Activated naive CD4-positive, alpha-beta T cell treated with anti-CD3 and anti-CD28 coated beads, Interleukin-2, amount 50 U/mL, for 16 hours (primary cell): ENCODE results near the gene HSD11B1.
A peak's percentile ranks its signal among the peaks of the same experiment; 100 is the strongest.

Source experiments
- DNase-seq: peaks from one replicate; pipeline ENCODE4 v3.0.0-alpha.2; 2020

Gene HSD11B1

GRCh38 chr1:209756615-209757445 is 52.2 kb downstream of the HSD11B1 start:
- peak; percentile 32 for DNase-seq

DNA sequence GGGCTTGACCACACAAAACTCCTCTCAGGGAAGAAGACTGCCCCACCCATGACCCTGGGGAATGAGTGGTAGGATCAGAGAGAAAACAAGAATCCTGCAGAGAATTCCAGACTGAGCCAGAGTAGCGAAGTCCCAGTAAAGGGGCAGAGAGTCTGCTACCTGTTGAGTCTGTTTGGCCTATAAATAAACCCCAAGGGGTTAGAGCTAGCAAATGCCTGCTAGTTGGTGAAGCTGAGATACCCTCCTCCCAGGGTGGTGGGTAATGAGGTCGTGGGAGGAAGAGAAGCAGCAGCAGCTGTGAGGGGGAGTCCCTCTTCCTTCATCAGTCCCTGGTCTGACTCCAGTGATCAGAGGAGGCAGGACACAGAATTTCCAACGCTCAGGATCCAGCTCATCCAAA is 53.8 kb downstream of the HSD11B1 start:
- no peak for DNase-seq

- DNase-seq = no peak
Measured at GRCh38 chr1:209759829-209760359, 55.2 kb downstream of the HSD11B1 start.

GRCh38 chr1:209761011-209761635 is 56.5 kb downstream of the HSD11B1 start:
- DNase-seq = no peak

DNA sequence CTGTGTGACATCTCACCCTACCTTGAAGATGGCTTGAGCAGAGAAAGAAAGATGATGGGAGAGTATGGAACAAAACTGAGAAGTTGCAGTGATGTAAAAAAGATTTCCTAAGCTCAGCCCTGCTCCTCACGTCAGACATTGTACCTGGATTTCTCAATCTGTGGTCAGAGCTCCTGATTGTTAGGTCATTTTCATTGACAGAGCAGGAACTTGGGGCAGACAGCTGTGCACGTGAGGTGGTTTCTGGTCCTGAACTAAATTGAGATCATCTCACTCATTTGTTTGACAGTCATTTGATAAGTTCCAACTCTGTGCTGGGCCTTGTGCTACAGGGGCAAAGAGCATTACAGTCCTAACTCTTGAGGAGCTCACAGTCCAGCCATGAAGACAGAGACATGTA is 61.4 kb downstream of the HSD11B1 start:
- DNase-seq = no peak

GRCh38 chr1:209767096-209767495 is 62.5 kb downstream of the HSD11B1 start:
- no peak for DNase-seq

GRCh38 chr1:209767706-209768105 is 63.1 kb downstream of the HSD11B1 start:
- DNase-seq = no peak

DNA sequence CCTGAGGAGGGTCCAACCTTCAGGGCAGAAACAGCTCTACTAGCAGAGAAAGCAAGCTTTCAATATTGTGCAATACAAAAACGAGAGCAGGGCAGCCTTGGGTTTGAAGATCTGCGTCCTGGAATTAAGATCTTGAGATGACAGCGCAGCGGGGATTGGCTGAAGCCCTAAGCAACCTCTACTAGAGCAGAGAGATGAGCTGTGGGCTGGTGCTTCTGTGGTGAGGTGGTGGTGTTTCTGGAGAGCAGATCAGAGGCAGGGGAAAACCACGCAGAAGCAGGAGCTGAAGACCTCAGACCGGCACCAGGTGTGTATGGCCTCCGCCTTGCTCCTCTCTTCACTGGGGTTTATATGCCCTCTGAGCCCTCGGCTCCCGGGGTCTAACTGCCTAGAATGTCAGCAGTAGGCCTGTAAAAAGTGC is 63.7 kb downstream of the HSD11B1 start:
- peak; percentile 77 for DNase-seq

- peak; percentile 74 for DNase-seq
Measured at GRCh38 chr1:209769171-209769904, 64.7 kb downstream of the HSD11B1 start.

GRCh38 chr1:209769971-209770370 is 65.3 kb downstream of the HSD11B1 start:
- no peak for DNase-seq

DNA sequence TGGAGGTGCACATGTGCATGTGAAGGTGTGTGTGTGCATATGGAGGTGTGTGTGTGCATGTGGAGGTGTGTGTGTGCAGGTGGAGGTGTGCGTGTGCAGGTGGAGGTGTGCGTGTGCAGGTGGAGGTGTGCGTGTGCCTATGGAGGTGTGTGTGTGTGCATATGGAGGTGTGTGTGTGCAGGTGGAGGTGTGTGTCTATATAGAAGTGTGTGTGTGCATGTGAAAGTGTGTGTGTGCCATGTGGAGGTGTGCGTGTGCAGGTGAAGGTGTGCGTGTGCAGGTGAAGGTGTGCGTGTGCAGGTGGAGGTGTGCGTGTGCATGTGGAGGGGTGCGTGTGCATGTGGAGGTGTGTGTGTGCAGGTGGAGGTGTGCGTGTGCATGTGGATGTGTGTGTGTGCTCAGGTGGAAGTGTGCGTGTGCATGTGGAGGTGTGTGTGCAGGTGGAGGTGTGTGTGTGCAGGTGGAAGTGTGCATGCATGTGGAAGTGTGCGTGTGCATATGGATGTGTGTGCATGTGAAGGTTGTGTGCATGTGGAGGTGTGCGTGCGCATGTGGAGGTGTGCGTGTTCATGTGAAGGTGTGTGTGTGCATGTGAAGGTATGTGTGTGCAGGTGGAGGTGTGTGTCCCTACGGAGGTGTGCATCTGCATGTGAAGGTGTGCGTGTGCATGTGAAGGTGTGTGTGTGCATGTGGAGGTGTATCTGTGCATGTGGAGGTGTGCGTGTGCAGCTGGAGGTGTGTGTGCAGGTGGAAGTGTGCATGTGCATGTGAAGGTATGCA is 66.2 kb downstream of the HSD11B1 start:
- no peak for DNase-seq

DNA sequence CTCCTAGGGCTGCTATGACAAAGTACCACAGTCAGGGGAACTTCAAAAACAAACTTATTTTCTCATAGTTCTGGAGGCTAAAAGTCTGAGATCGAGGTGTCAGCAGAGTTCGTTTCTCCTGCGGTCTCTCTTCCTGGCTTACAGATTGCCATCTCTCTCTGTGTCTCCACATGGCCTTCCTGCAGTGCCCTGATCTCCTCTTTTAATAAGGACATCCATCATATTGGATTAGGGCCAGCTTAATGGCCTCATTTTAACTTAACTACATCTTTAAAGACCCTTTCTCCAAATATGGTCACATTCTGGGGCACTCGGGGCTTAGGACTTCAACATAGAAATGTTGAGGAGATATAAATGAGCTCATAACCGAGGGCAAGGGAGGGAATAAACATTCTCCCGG is 67.5 kb downstream of the HSD11B1 start:
- no peak for DNase-seq

GRCh38 chr1:209774592-209774991 is 69.9 kb downstream of the HSD11B1 start:
- no peak for DNase-seq

DNA sequence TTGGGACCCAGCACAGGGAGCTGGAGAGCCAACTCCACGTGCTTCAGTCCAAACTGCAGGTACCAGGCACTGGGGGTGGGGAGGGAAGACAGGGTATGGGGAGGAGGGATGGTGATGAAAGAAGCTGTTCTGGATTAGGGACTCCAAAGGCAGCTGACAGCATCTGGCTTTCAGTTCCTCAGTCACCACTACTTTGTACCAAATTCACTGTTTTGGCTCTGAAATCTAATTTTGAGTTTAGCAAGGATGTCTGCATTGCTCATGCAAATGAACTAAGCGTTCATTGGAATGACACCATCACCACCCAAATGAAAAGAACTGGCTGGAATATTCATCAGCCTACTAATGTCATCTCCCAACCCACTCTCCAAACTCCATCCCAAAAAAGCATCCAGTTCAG is 71.0 kb downstream of the HSD11B1 start:
- DNase-seq = no peak

DNA sequence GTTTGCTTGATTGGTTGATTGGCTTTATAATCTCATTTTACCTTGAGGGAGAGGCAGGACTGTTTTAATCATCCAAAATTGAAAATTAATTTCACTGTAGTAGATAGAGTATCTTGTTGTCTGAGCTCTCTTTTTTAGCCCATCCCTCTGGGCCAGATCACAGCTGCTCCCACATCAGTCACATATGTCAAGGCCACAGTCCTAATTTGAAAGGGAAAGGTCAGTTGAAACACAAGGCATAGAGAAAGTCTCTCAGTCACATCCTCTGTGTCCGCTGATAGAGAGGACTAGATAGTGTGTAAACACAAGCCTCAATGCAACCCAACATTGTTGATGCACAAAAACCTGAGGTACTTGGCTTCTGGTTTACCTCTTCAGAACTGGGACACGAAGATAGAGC is 72.9 kb downstream of the HSD11B1 start:
- no peak for DNase-seq

GRCh38 chr1:209778102-209778501 is 73.5 kb downstream of the HSD11B1 start:
- DNase-seq = no peak

GRCh38 chr1:209780268-209780667 is 75.6 kb downstream of the HSD11B1 start:
- DNase-seq = no peak

DNA sequence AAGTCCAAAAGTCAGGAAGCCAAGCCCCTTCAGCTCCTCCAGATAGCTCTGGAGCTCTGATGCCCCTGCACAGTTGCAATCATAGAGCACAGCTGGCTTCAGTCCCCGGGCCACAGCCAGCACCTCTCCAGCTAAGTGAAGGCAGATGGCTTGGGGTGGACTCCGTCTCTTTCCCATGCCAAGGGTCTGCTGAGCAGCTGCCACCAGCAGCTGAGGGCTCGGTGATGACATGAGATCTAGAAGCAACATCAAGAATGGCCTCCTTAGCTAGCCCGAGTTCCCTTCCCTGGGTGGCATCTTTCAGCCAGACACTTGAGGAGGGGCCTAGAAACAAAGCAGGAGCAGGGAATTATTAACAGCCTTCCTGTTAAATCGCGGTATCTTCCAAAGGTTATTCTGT is 78.7 kb downstream of the HSD11B1 start:
- DNase-seq = no peak
